Neural crest cell (in vitro differentiated cells): Measurements from ENCODE around the gene SERPINI1. TPM values are rescaled to one million over a fixed set of nuclear protein-coding genes. Genes with fewer than 3 reads are reported as not detected.

ENCODE experiments used
- DNase-seq: peaks from one replicate; pipeline ENCODE4 v3.0.0; 2021; ENCODE audit warnings: low read depth, mixed read lengths, low spot score
- H3K27ac Mint-ChIP-seq: one replicate; pipeline ENCODE4 v1.8.0; 2021; ENCODE audit warnings: mild to moderate bottlenecking, mixed read lengths; ENCODE audit not compliant: unreplicated experiment
- H3K27me3 Mint-ChIP-seq: 2 replicates; pipeline ENCODE4 v1.8.0; 2021; ENCODE audit warnings: low read depth, mild to moderate bottlenecking, mixed read lengths
- H3K36me3 Mint-ChIP-seq: 2 replicates; pipeline ENCODE4 v1.8.0; 2021; ENCODE audit warnings: low read depth, mild to moderate bottlenecking, mixed read lengths
- H3K4me1 Mint-ChIP-seq: 2 replicates; pipeline ENCODE4 v1.8.0; 2021; ENCODE audit warnings: mixed read lengths
- H3K4me3 Mint-ChIP-seq: one replicate; pipeline ENCODE4 v1.8.0; 2021; ENCODE audit warnings: mild to moderate bottlenecking, mixed read lengths
- H3K9me3 Mint-ChIP-seq: 2 replicates; pipeline ENCODE4 v1.8.0; 2021; ENCODE audit warnings: mixed read lengths
- CTCF ChIP-seq: fragments of 200-600 bp; sonication (generic); conservative IDR thresholded peaks from 2 replicates; pipeline ENCODE4 v1.5.0; 2021; ENCODE audit warnings: antibody characterized with exemption, mild to moderate bottlenecking
- total RNA-seq: library from RNA; stranded (reverse); gene quantifications from 2 replicates; pipeline ENCODE4 v1.2.1, GENCODE V29; 2021

SERPINI1 gene
- total RNA-seq, 1 donor from 2014 or later: 1.0 TPM

DNA sequence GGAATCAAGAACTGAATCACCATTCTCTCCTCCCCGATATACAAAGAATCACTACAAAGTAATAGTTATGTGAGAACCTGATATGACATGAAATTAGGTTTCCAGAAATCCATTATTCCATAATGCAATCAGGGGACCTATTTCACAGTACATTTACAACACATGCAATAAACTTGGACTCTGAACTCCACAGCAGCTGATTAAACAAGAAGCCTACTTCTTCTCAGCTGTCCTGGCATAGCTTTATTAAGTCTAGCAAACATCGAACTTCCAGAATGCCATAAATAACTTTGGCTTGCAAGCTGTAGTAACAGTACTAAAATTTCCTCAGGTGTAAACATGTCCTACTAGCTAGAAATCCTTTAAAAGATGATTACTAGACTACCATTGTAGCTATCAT, 18.6 kb upstream of the SERPINI1 start:
- Mint-ChIP-seq H3K27me3 (no peaks in the 10 kb centered on the region), H3K27ac (no peak overlapping the region), H3K4me1 (no peaks in the 10 kb centered on the region), H3K9me3 (peaks cover 14% of the 10 kb centered on the region), H3K4me3 (no peak overlapping the region), H3K36me3 (peaks cover 48% of the 10 kb centered on the region)
- DNase-seq: no peak
- TF ChIP-seq CTCF: no peak

GRCh38 chr3:167718582-167718981, 16.9 kb upstream of the SERPINI1 start:
- DNase-seq: no peak
- no peak for TF ChIP-seq CTCF
- H3K9me3 Mint-ChIP-seq: peaks cover 14% of the 10 kb centered on the region
- peaks cover 6% of the 10 kb centered on the region for H3K4me1 Mint-ChIP-seq
- no peaks in the 10 kb centered on the region for H3K27me3 Mint-ChIP-seq
- H3K4me3 Mint-ChIP-seq: no peak overlapping the region
- H3K27ac Mint-ChIP-seq: no peak overlapping the region
- peaks cover 39% of the 10 kb centered on the region for H3K36me3 Mint-ChIP-seq

GRCh38 chr3:167723025-167723512, 12.5 kb upstream of the SERPINI1 start:
- Mint-ChIP-seq H3K4me1 (peaks cover 14% of the 10 kb centered on the region), H3K27me3 (no peaks in the 10 kb centered on the region), H3K36me3 (peaks cover 11% of the 10 kb centered on the region), H3K27ac (no peak overlapping the region), H3K4me3 (no peak overlapping the region), H3K9me3 (no peaks in the 10 kb centered on the region)
- no peak for DNase-seq
- no peak for TF ChIP-seq CTCF

DNA sequence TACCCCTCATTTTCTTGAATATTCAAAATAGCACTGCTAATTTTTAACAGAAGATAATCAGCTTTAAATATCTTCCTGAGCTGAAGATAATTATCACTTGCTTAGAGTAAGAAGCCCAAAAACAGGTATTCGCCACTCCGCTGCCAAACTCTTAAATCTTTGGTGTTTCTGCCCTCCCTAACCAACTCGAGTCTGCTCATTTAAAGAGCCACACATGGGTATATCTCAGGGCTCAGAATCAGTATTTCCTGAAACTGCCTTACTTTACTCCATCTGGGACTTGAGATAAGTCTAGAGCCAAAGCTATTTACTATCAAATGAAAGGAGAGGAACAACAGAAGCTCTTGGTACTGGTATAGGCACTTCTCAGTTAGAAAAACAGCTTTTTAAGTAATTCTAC, 11.6 kb upstream of the SERPINI1 start:
- no peak for TF ChIP-seq CTCF
- no peak for DNase-seq
- no peak overlapping the region for H3K27ac Mint-ChIP-seq
- H3K4me3 Mint-ChIP-seq: no peak overlapping the region
- no peaks in the 10 kb centered on the region for H3K9me3 Mint-ChIP-seq
- H3K27me3 Mint-ChIP-seq: no peaks in the 10 kb centered on the region
- peaks cover 14% of the 10 kb centered on the region for H3K4me1 Mint-ChIP-seq
- H3K36me3 Mint-ChIP-seq: peaks cover 6% of the 10 kb centered on the region

- DNase-seq: no peak
- Mint-ChIP-seq H3K27ac (no peak overlapping the region), H3K4me3 (no peak overlapping the region), H3K27me3 (no peaks in the 10 kb centered on the region), H3K36me3 (no peaks in the 10 kb centered on the region), H3K9me3 (no peaks in the 10 kb centered on the region), H3K4me1 (peaks cover 24% of the 10 kb centered on the region)
- no peak for TF ChIP-seq CTCF
Observed at GRCh38 chr3:167728176-167728575, 7.3 kb upstream of the SERPINI1 start.
